Activated B cell treated with CpG ODN at 0.5 μM for 24 hours (primary cell): ENCODE measurements around the gene STAT4. TPM values are rescaled to one million over a fixed set of nuclear protein-coding genes. Genes with fewer than 3 reads are reported as not detected.

ENCODE experiments used
- ATAC-seq: fragments of 200-7000 bp; cut with Tn5 transposase; one replicate; pipeline ENCODE4 v1.10.0; 2021; ENCODE audit warnings: low read depth, mild to moderate bottlenecking, moderate library complexity
- CTCF ChIA-PET: fragments of 350-600 bp; sonication (Branson Sonifier 250); formaldehyde crosslinking; loops from one replicate; lab custom pipeline; 2021; ENCODE audit warnings: antibody characterized with exemption; lab: Charles Lee
- POLR2A ChIA-PET: fragments of 350-600 bp; sonication (Branson Sonifier 250); formaldehyde crosslinking; loops from one replicate; lab custom pipeline; 2021; ENCODE audit warnings: antibody characterized with exemption; lab: Charles Lee
- DNase-seq: peaks from one replicate; pipeline ENCODE4 v3.0.0; 2022
- H3K27ac Mint-ChIP-seq: one replicate; pipeline ENCODE4 v1.8.0; 2020; ENCODE audit warnings: mixed read lengths
- H3K27me3 Mint-ChIP-seq: one replicate; pipeline ENCODE4 v1.8.0; 2021; ENCODE audit warnings: mixed read lengths
- H3K36me3 Mint-ChIP-seq: one replicate; pipeline ENCODE4 v1.8.0; 2021; ENCODE audit warnings: low read depth, mixed read lengths
- H3K4me1 Mint-ChIP-seq: one replicate; pipeline ENCODE4 v1.8.0; 2021; ENCODE audit warnings: mixed read lengths
- H3K4me3 Mint-ChIP-seq: one replicate; pipeline ENCODE4 v1.8.0; 2020; ENCODE audit warnings: mild to moderate bottlenecking, mixed read lengths
- H3K9me3 Mint-ChIP-seq: one replicate; pipeline ENCODE4 v1.8.0; 2020; ENCODE audit warnings: mixed read lengths
- CTCF ChIP-seq: fragments of 200-600 bp; IDR thresholded peaks from one replicate; pipeline ENCODE4 v1.8.0; 2022; ENCODE audit warnings: antibody characterized with exemption, mild to moderate bottlenecking
- intact Hi-C: fragments of 100-400 bp; cut with micrococcal nuclease; formaldehyde crosslinking; loops from one replicate; pipeline ENCODE4 v1.15.1; 2024
- total RNA-seq: library from RNA; stranded (reverse); gene quantifications from 2 replicates; pipeline ENCODE4 v1.2.3, GENCODE V29; 2022

STAT4 gene
- total RNA-seq, 1 donor from 2014 or later, result 16.5 TPM

GRCh38 chr2:191006997-191007783, 143.6 kb downstream of the STAT4 start:
- no peak overlapping the region for H3K4me3 Mint-ChIP-seq
- TF ChIP-seq CTCF, result no peak
- DNase-seq (no peak), ATAC-seq (no peak)
- H3K4me1 Mint-ChIP-seq, result peaks cover 28% of the 10 kb centered on the region
- peak overlapping the region; percentile 9 for H3K27ac Mint-ChIP-seq
- CTCF ChIA-PET, result no interaction called here
- no peaks in the 10 kb centered on the region for H3K27me3 Mint-ChIP-seq
- POLR2A ChIA-PET, result interaction anchor here (1.8 kb wide), 1 partner anchor 12 kb away, joined by 9 read pairs; no protein-coding TSS in a partner anchor
- peaks cover 2% of the 10 kb centered on the region for H3K9me3 Mint-ChIP-seq
- intact Hi-C loops, result no loop called here
- H3K36me3 Mint-ChIP-seq, result peaks cover 79% of the 10 kb centered on the region

GRCh38 chr2:191006297-191006696, 144.5 kb downstream of the STAT4 start:
- no peak overlapping the region for H3K4me3 Mint-ChIP-seq
- H3K4me1 Mint-ChIP-seq, result peaks cover 22% of the 10 kb centered on the region
- ATAC-seq (no peak), DNase-seq (no peak)
- no peak overlapping the region for H3K27ac Mint-ChIP-seq
- TF ChIP-seq CTCF, result no peak
- peaks cover 2% of the 10 kb centered on the region for H3K9me3 Mint-ChIP-seq
- CTCF ChIA-PET, result no interaction called here
- no peaks in the 10 kb centered on the region for H3K27me3 Mint-ChIP-seq
- POLR2A ChIA-PET, result no interaction called here
- peaks cover 84% of the 10 kb centered on the region for H3K36me3 Mint-ChIP-seq
- intact Hi-C loops, result no loop called here

- peaks cover 7% of the 10 kb centered on the region for H3K4me1 Mint-ChIP-seq
- ChIA-PET POLR2A (no interaction called here), CTCF (no interaction called here)
- TF ChIP-seq CTCF, result no peak
- ATAC-seq (no peak), DNase-seq (no peak)
- H3K36me3 Mint-ChIP-seq, result peaks cover 99% of the 10 kb centered on the region
- H3K9me3 Mint-ChIP-seq, result peaks cover 2% of the 10 kb centered on the region
- intact Hi-C loops, result loop anchor here (5.0 kb wide), 1 partner anchor 86 kb away; no protein-coding TSS in a partner anchor
- no peak overlapping the region for H3K4me3 Mint-ChIP-seq
- H3K27ac Mint-ChIP-seq, result peak overlapping the region; percentile 46
- no peaks in the 10 kb centered on the region for H3K27me3 Mint-ChIP-seq
Observed at GRCh38 chr2:191003405-191004309, 147.1 kb downstream of the STAT4 start.

- Mint-ChIP-seq H3K9me3 (peaks cover 2% of the 10 kb centered on the region), H3K27ac (no peak overlapping the region), H3K4me3 (no peak overlapping the region), H3K36me3 (peaks cover 96% of the 10 kb centered on the region), H3K4me1 (peaks cover 4% of the 10 kb centered on the region), H3K27me3 (no peaks in the 10 kb centered on the region)
- CTCF ChIA-PET, result no interaction called here
- intact Hi-C loops, result loop anchor here (5.0 kb wide), 1 partner anchor 84 kb away; no protein-coding TSS in a partner anchor
- POLR2A ChIA-PET, result no interaction called here
- no peak for DNase-seq
- TF ChIP-seq CTCF, result no peak
- no peak for ATAC-seq
Observed at GRCh38 chr2:191001624-191002023, 149.2 kb downstream of the STAT4 start.

GRCh38 chr2:191001032-191001431, 149.8 kb downstream of the STAT4 start:
- TF ChIP-seq CTCF, result no peak
- H3K4me3 Mint-ChIP-seq, result no peak overlapping the region
- intact Hi-C loops, result loop anchor here (5.0 kb wide), 1 partner anchor 84 kb away; no protein-coding TSS in a partner anchor
- no peak overlapping the region for H3K27ac Mint-ChIP-seq
- H3K36me3 Mint-ChIP-seq, result peaks cover 96% of the 10 kb centered on the region
- ATAC-seq, result no peak
- peaks cover 2% of the 10 kb centered on the region for H3K9me3 Mint-ChIP-seq
- no peaks in the 10 kb centered on the region for H3K27me3 Mint-ChIP-seq
- peaks cover 4% of the 10 kb centered on the region for H3K4me1 Mint-ChIP-seq
- ChIA-PET POLR2A (no interaction called here), CTCF (no interaction called here)
- no peak for DNase-seq
